DOHH2 (cell line): ENCODE results near the gene MUC20.

Experiments
- H3F3A ChIP-seq: fragments of 200-600 bp; sonication (generic), shearing (Covaris generic); 2 replicates; pipeline ENCODE4 v1.6.0; 2016; ENCODE audit warnings: antibody characterized with exemption, mild to moderate bottlenecking; ENCODE audit not compliant: control insufficient read depth, insufficient read depth
- H3K27ac ChIP-seq: fragments of 200-600 bp; sonication (generic); 2 replicates; pipeline ENCODE4 v1.5.1; 2014; ENCODE audit warnings: low read depth, mild to moderate bottlenecking, low read length, moderate library complexity
- H3K27me3 ChIP-seq: fragments of 200-600 bp; sonication (generic); 2 replicates; pipeline ENCODE4 v1.6.1; 2014; ENCODE audit warnings: mild to moderate bottlenecking, low read length, mixed read lengths; ENCODE audit not compliant: control insufficient read depth
- H3K36me3 ChIP-seq: fragments of 200-600 bp; sonication (generic); 2 replicates; pipeline ENCODE4 v1.6.1; 2014; ENCODE audit warnings: mild to moderate bottlenecking, low read length, moderate library complexity, mixed read lengths; ENCODE audit not compliant: control insufficient read depth
- H3K4me1 ChIP-seq: fragments of 200-600 bp; sonication (generic); 2 replicates; pipeline ENCODE4 v1.6.1; 2014; ENCODE audit warnings: mild to moderate bottlenecking, low read length, mixed read lengths; ENCODE audit not compliant: control insufficient read depth
- H3K4me2 ChIP-seq: fragments of 200-600 bp; sonication (generic); 2 replicates; pipeline ENCODE4 v1.6.0; 2014; ENCODE audit warnings: mild to moderate bottlenecking, low read length, moderate library complexity
- H3K4me3 ChIP-seq: fragments of 200-600 bp; sonication (generic); 2 replicates; pipeline ENCODE4 v1.5.1; 2014; ENCODE audit warnings: mild to moderate bottlenecking, low read length, mixed read lengths
- H3K79me2 ChIP-seq: fragments of 200-600 bp; sonication (generic); 2 replicates; pipeline ENCODE4 v1.6.1; 2014; ENCODE audit warnings: mild to moderate bottlenecking, low read length, mixed read lengths; ENCODE audit not compliant: control insufficient read depth
- H3K9me2 ChIP-seq: fragments of 200-600 bp; sonication (generic); replicated peaks from 2 replicates; pipeline ENCODE4 v1.6.1; 2014; ENCODE audit warnings: mild to moderate bottlenecking, low read length, mixed read lengths; ENCODE audit not compliant: control insufficient read depth
- H3K9me3 ChIP-seq: fragments of 200-600 bp; sonication (generic); 2 replicates; pipeline ENCODE4 v1.6.1; 2014; ENCODE audit warnings: antibody characterized with exemption, low read length, mixed read lengths; ENCODE audit not compliant: control insufficient read depth, insufficient read depth
- H4K20me1 ChIP-seq: fragments of 200-600 bp; sonication (generic); 2 replicates; pipeline ENCODE4 v1.6.0; 2014; ENCODE audit warnings: low read depth, mild to moderate bottlenecking, antibody characterized with exemption, low read length, moderate library complexity; ENCODE audit not compliant: control insufficient read depth, insufficient read depth
- CTCF ChIP-seq: fragments of 200-600 bp; sonication (generic); IDR thresholded peaks from one replicate; pipeline ENCODE4 v1.5.1; 2014; ENCODE audit warnings: antibody characterized with exemption, mild to moderate bottlenecking, low read depth, low read length; ENCODE audit not compliant: poor library complexity, severe bottlenecking
- EZH2phosphoT487 ChIP-seq: fragments of 200-600 bp; sonication (generic); IDR thresholded peaks from 2 replicates; pipeline ENCODE4 v1.6.1; 2017; ENCODE audit warnings: borderline replicate concordance, mild to moderate bottlenecking, antibody characterized with exemption, low read length, moderate library complexity, mixed read lengths

MUC20 gene

GRCh38 chr3:195715134-195715533 is 5.6 kb upstream of the MUC20 start:
- Histone ChIP-seq H3K4me3 (no peak overlapping the region), H3F3A (no peaks in the 10 kb centered on the region), H3K4me1 (no peaks in the 10 kb centered on the region), H3K27ac (no peak overlapping the region), H3K4me2 (no peak overlapping the region), H3K9me3 (no peaks in the 10 kb centered on the region), H3K79me2 (no peaks in the 10 kb centered on the region), H3K9me2 (no peaks in the 10 kb centered on the region), H3K36me3 (no peaks in the 10 kb centered on the region), H3K27me3 (no peaks in the 10 kb centered on the region), H4K20me1 (no peaks in the 10 kb centered on the region)
- TF ChIP-seq CTCF (no peak), EZH2phosphoT487 (no peak)

- Histone ChIP-seq H3K36me3 (no peaks in the 10 kb centered on the region), H3F3A (no peaks in the 10 kb centered on the region), H3K9me3 (no peaks in the 10 kb centered on the region), H3K79me2 (no peaks in the 10 kb centered on the region), H4K20me1 (no peaks in the 10 kb centered on the region), H3K27me3 (no peaks in the 10 kb centered on the region), H3K4me3 (no peak overlapping the region), H3K9me2 (no peaks in the 10 kb centered on the region), H3K4me2 (no peak overlapping the region), H3K27ac (no peak overlapping the region), H3K4me1 (peaks cover under 1% of the 10 kb centered on the region)
- TF ChIP-seq EZH2phosphoT487, result no peak
- TF ChIP-seq CTCF, result no peak
Observed at GRCh38 chr3:195715583-195716266, 5.1 kb upstream of the MUC20 start.

GRCh38 chr3:195717416-195717815 is 3.4 kb upstream of the MUC20 start:
- Histone ChIP-seq H3K27ac (no peak overlapping the region), H3K36me3 (no peaks in the 10 kb centered on the region), H3K4me2 (no peak overlapping the region), H3F3A (no peaks in the 10 kb centered on the region), H3K9me3 (no peaks in the 10 kb centered on the region), H3K79me2 (no peaks in the 10 kb centered on the region), H3K27me3 (no peaks in the 10 kb centered on the region), H3K4me3 (no peak overlapping the region), H3K4me1 (peaks cover 4% of the 10 kb centered on the region), H3K9me2 (no peaks in the 10 kb centered on the region), H4K20me1 (no peaks in the 10 kb centered on the region)
- TF ChIP-seq EZH2phosphoT487 (no peak), CTCF (no peak)
